Measurements from ENCODE around the gene CEP164.
A peak's percentile ranks its signal among the peaks of the same experiment; 100 is the strongest.

CEP164 gene

DNA sequence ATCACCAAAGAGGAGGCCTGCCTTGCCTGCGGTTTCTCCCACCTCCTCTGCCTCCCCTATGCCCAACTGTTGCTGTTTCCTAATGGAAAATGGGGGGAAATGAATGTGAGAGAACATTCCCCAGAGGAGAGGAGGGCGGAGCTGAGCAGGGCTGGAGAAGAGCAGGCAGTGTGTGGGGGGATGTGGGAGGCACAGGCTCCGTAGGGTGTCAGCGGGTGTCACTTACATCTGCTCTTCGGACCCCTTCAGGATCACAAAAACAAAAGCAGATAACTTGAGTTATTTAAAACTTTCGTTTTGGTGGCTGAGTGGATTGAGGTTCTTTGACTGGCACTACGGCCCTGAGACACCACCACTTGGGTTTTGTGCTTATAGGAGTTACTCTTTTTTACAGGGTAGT is 93.8 kb downstream of the CEP164 start:
- DNase-seq (ENCODE audit: low spot score): no peak

DNA sequence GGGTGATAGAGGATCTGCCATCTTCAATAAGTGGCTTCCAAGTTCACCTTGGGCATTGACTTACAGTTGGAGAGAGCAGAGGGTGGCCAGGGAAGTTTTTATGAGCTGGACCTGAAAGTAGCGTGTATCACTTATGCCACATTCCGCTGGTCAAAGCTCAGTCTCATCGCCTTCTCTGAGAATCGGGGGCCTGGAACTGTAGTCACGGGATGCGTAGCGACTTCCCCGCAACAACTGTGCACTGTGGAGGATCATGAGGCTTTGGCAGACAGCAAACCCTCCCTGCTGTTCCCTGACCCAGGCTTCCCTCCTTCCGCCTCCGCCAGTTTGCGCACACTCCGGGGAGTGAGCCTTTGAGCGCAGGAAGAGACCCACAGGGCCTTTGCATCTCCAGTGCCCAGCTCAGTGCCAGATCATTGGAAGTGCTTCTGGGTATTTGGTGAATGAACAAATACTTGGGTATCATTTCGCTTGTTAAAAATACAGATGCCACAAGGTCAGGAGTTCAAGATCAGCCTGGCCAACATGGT is 95.5 kb downstream of the CEP164 start:
- no peak for DNase-seq (ENCODE audit: low spot score)

GRCh38 chr11:117424781-117425180 is 97.1 kb downstream of the CEP164 start:
- DNase-seq (ENCODE audit: low spot score): no peak

GRCh38 chr11:117425679-117426296 is 98.1 kb downstream of the CEP164 start:
- no peak for DNase-seq (ENCODE audit: low spot score)

DNA sequence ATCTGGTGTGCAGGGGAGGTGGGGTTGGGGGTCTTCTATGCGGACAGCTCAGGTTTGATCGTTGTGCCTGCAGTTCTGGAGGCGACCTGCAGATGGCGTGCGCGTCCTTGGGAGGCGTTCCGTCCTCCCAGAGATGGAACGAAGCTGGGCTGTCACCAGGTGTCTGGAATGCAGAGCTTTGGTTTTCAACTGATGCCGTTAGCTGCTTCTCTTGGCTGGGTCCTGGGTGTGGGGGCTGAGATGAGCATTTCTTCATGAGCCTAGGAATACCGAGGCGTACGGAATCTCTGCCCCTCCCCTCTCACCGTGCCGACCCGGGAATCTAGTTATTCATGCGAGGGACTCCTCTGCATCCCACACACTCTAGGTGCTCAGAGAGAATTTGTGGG is 98.6 kb downstream of the CEP164 start:
- peak; percentile 89 for DNase-seq (ENCODE audit: low spot score)

DNA sequence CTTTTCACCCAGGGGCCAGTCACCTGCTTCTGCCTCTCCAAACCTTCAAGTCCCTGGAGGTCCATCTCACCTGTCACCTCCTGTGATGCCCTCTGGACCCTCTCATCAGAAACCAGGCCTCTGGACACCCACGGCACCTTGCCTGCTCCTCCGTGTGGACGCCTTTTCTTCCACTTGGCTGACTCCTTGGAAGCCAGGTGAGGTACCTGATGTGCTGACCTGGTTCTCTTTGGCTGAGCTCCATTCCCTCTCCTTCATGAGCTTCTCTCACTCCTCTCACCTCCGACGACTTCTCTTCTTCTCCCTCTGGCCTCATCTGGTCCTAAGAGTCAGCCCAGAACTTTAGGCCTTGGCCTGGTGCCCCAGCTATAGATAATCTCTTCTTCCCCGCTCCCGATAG is 99.3 kb downstream of the CEP164 start:
- DNase-seq (ENCODE audit: low spot score): no peak

DNA sequence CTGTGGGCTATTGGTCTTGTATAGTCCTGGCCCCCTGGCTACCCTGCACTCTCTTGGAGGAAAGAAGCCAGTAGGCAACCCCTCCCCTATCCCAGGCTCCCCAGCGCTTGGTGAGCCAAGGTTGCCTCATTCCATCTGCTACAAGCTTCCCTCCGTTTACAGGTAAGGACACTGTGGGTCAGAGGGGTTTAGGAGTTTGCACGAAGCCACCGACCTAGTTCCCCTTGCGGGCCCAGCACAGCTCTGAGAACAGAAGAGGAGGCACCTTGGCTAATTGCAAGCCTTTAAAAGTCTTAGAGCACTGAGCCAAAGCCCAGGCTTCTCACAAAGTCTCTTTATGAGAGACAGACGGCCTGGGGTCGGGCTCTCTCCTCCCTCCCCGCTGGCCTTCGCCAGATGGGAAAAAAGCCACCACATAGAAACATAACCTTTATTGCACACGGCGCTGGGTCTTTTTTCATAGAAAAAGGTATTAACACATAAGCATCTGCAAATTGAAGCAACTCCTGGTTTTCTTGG is 99.8 kb downstream of the CEP164 start:
- DNase-seq (ENCODE audit: low spot score): no peak

DNA sequence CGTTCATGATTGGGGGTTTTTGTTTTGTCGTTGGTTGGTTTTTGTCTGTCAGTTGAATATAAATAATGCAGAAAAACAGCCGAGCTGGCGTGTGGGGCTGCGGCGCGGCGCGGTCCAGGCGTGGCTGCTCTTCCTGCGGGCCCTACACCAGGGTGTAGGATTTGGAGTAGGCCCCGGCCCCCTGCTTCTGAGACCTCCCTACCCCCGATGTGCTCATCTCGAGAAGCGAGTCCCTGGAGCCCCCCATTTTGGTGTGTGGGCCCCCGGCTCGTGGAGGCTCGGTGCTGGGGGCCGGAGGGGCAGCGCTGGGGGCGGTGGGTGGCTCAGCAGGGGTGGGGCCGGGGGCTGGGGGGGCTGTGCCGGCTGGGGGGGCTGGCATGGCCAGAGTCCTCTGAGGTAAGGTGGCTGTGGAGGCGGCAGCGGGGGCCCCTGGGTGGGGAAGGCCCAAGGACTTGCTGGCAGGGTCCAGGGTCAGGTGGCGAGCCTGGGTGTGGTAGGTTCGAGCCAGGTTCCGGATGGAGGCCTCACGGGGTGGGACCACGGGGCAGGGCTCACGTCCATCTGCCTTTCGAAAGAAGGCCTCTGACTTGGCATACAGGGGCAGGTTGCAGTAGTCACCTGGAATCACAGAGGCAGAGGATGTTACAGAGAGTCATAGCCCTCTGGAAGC is 100.7 kb downstream of the CEP164 start:
- DNase-seq (ENCODE audit: low spot score): no peak

- no peak for DNase-seq (ENCODE audit: low spot score)
Observed at GRCh38 chr11:117428856-117429229, 101.2 kb downstream of the CEP164 start.

DNA sequence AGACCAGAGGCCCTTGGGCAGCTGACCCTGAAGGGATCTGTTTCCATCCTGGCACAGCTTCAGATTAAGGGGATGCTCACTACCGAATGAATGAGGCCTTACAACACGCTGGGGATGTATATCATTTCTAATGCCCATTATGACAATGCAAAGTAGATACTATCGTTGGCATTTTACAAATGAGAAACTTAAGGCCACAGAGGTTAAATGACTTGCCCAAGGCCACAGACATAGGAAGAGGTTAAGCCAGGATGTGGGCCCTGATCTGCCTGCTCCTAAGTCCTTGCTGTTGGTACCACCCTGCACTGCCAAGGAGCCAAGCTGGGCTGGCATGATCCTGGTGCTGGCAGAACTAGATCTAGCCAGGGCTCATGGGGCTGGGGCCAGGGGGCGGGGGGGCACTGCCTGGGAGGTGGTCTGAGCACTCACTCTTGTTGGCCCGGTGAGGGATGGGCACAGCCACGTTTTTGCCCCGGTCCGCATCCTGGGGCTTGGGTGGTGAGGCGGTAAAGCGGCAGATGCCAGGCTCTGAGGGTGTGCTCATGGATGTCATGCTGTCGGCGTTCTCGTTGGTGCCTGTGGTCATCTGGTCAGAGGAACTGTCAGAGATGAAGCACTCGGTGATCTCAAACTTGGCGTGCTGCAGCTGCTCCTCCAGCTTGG is 102.8 kb downstream of the CEP164 start:
- DNase-seq (ENCODE audit: low spot score): no peak

GRCh38 chr11:117431436-117431835 is 103.8 kb downstream of the CEP164 start:
- no peak for DNase-seq (ENCODE audit: low spot score)

DNA sequence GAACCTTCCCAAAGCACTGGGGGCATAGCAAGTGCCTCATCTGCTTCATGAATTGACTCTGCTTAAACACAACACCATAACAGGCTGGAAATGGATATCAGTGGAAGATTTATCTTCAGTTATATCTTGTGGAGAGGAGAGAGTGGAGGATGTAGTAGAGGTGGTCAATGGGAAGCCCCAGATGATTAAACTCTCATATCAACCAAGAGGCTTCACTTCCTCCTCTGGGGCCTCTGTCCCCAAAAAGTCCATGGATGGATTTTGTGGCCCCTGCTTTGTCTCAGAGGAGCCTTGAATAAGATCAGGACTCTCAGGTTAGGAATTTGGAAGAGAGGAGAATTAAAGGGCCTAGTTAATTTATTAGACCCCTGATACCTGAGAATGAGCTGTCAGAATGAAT is 106.1 kb downstream of the CEP164 start:
- no peak for DNase-seq (ENCODE audit: low spot score)

DNA sequence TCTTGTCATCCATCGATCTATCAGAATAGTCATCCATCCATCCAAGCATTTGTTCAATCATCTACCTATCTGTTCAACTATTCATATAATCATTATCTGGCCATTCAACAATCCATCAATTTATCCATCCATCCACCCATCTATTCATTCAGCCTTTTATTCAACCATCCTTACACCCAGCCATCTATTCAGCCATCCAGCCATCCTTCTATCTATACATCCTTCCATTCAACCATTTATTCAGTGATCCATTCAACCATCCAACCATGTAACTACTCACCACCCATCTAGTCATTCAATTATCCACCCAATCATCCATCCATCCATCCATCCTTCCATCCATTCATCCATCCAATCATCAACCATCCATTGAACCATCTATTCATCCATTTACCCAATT is 106.8 kb downstream of the CEP164 start:
- no peak for DNase-seq (ENCODE audit: low spot score)

DNA sequence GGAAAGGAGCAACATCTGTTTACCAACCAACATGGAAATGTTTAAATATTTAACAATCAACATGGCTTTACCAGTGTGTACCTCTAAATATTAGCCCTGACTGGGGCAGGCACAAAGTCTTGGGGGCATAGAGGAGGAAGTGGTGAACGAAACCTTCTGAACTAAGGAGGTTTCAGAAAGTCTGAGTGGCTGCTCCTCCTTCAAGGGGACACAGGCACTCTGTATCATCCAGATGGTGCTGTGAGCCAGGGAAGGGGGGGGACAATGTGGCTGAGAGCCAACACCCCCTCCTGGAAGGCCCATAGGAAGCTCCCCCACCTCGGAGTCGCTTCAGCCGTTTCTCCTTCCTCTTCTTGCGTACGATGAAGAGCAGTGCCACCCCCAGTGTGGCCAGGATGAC is 107.7 kb downstream of the CEP164 start:
- no peak for DNase-seq (ENCODE audit: low spot score)

GRCh38 chr11:117437041-117437790 is 109.6 kb downstream of the CEP164 start:
- no peak for DNase-seq (ENCODE audit: low spot score)

- DNase-seq (ENCODE audit: low spot score): no peak
Observed at GRCh38 chr11:117437791-117438130, 110.1 kb downstream of the CEP164 start.

GRCh38 chr11:117438371-117439000 is 110.8 kb downstream of the CEP164 start:
- DNase-seq (ENCODE audit: low spot score): no peak

DNA sequence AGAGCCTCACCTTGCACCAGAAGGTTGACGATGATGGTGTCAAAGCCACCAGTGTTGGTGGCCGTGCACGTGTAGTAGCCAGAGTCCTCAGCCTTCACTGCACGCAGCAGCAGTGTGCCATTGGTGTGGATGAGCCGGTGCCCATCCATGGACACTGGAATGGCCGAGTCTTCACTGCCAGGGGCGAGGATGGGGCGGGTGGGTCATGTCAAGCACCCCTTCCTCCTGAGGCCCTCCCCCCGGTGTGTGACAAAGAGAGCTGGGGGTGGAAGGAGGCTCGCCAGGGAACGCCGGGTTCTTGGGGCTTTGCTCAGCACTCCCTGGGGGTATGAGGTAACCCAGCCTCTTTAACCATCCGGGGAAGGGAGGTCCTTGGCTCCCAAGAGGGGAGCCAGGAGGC is 111.6 kb downstream of the CEP164 start:
- DNase-seq (ENCODE audit: low spot score): no peak

DNA sequence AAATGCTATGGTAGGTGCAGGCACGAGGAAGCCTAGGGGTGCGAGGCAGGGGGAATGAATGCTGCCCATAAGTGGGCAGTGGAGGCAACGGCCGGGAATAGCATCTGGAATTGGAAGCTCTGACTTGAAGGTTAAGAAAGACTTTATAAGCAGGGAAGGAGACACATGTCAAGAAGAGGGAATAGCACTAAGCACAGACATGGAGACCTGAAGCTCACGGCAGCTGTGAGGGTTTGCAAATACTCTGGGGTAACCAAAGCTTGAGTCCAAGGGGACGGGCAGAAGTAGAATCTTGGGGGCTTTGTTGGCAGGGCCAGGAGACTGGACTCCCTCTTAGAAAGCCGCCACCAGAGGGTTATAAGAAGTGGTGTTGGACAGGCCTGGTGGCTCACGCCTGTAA is 112.6 kb downstream of the CEP164 start:
- DNase-seq (ENCODE audit: low spot score): no peak

GRCh38 chr11:117441146-117441975 is 113.7 kb downstream of the CEP164 start:
- DNase-seq (ENCODE audit: low spot score): no peak
